Naive thymus-derived CD4-positive, alpha-beta T cell (primary cell): ENCODE results near the gene CRYBG3. TPM values are rescaled to one million over a fixed set of nuclear protein-coding genes. Genes with fewer than 3 reads are reported as not detected.

Source experiments
- ATAC-seq: fragments of 150-1000 bp; cut with Tn5 transposase; 2 replicates; pipeline ENCODE4 v1.10.0; 2021; ENCODE audit warnings: mild to moderate bottlenecking, moderate library complexity
- CTCF ChIA-PET: fragments of 350-600 bp; sonication (Branson Sonifier 250); formaldehyde crosslinking; loops from one replicate; lab custom pipeline; 2021; ENCODE audit warnings: antibody characterized with exemption; lab: Charles Lee
- POLR2A ChIA-PET: fragments of 350-600 bp; sonication (Branson Sonifier 250); formaldehyde crosslinking; loops from one replicate; lab custom pipeline; 2021; ENCODE audit warnings: antibody characterized with exemption, inconsistent platforms; lab: Charles Lee
- DNase-seq, 9 donors: peaks; one replicate each; pipeline versions ENCODE4 v3.0.0 to v3.0.0-alpha.2; 2020 to 2022; ENCODE audit warnings: mixed read lengths in 1 of 9
- H3K27ac ChIP-seq: one replicate; pipeline ENCODE4 v1.7.0; 2013; ENCODE audit warnings: mild to moderate bottlenecking, low read depth, low read length, moderate library complexity
- H3K27me3 ChIP-seq, 2 donors: one replicate each; pipeline ENCODE4 v1.7.0; 2013; ENCODE audit warnings: low read length in 2 of 2, mild to moderate bottlenecking in 2 of 2, moderate library complexity in 2 of 2; ENCODE audit not compliant: control insufficient read depth in 2 of 2, insufficient read depth in 2 of 2
- H3K36me3 ChIP-seq, 3 experiments: 1 replicate in 2 of 3; 2 replicates in 1 of 3; pipeline ENCODE4 v1.7.0; 2013; ENCODE audit warnings: low read length in 3 of 3, mild to moderate bottlenecking in 3 of 3, moderate library complexity in 1 of 3; ENCODE audit not compliant: insufficient read depth in 3 of 3, control insufficient read depth in 2 of 3
- H3K4me1 ChIP-seq, 2 donors: one replicate each; pipeline ENCODE4 v1.7.0; 2013; ENCODE audit warnings: low read length in 2 of 2, mild to moderate bottlenecking in 2 of 2, moderate library complexity in 1 of 2; ENCODE audit not compliant: control insufficient read depth in 2 of 2, insufficient read depth in 2 of 2
- H3K4me3 ChIP-seq: 2 replicates; pipeline ENCODE4 v1.7.0; 2013; ENCODE audit warnings: mild to moderate bottlenecking, low read length
- H3K9me3 ChIP-seq, 3 experiments: 1 replicate in 2 of 3; 2 replicates in 1 of 3; pipeline ENCODE4 v1.7.0; 2013; ENCODE audit warnings: low read length in 3 of 3; ENCODE audit not compliant: control insufficient read depth in 2 of 3
- H3K27ac Mint-ChIP-seq, 9 donors: one replicate each; pipeline ENCODE4 v1.8.0; 2020 to 2022; ENCODE audit warnings: mixed read lengths in 9 of 9, mild to moderate bottlenecking in 8 of 9, moderate library complexity in 5 of 9, inconsistent platforms in 2 of 9
- H3K27me3 Mint-ChIP-seq, 5 donors: one replicate each; pipeline ENCODE4 v1.8.0; 2021 to 2022; ENCODE audit warnings: mixed read lengths in 5 of 5, mild to moderate bottlenecking in 1 of 5
- H3K36me3 Mint-ChIP-seq, 5 donors: one replicate each; pipeline ENCODE4 v1.8.0; 2020 to 2022; ENCODE audit warnings: mixed read lengths in 5 of 5, mild to moderate bottlenecking in 3 of 5, inconsistent platforms in 1 of 5
- H3K4me1 Mint-ChIP-seq, 7 donors: one replicate each; pipeline ENCODE4 v1.8.0; 2020 to 2022; ENCODE audit warnings: mixed read lengths in 7 of 7, mild to moderate bottlenecking in 3 of 7, inconsistent platforms in 1 of 7
- H3K4me3 Mint-ChIP-seq, 10 donors: one replicate each; pipeline ENCODE4 v1.8.0; 2020 to 2022; ENCODE audit warnings: mild to moderate bottlenecking in 10 of 10, mixed read lengths in 10 of 10, moderate library complexity in 6 of 10, inconsistent platforms in 2 of 10
- H3K9me3 Mint-ChIP-seq, 11 donors: one replicate each; pipeline ENCODE4 v1.8.0; 2020 to 2022; ENCODE audit warnings: mixed read lengths in 11 of 11, mild to moderate bottlenecking in 4 of 11, inconsistent platforms in 1 of 11, moderate library complexity in 1 of 11
- intact Hi-C, 2 donors: fragments of 100-400 bp; cut with micrococcal nuclease; formaldehyde crosslinking; loops; one replicate each; pipeline ENCODE4 v1.15.1; 2023
- polyA plus RNA-seq, 2 donors: library from polyadenylated mRNA; unstranded; fragments of 300-500 nt; fragmentation: Illumina TruSeq; gene quantifications; one replicate each; pipeline ENCODE4 v1.2.3, GENCODE V29; 2021
- total RNA-seq, 6 experiments: library from RNA in 5 of 6; stranded (reverse) in 5 of 6; gene quantifications; 1 replicate in 5 of 6; 2 replicates in 1 of 6; pipeline ENCODE4 v1.2.3 and lab custom pipeline; 2021 to 2026

Gene CRYBG3
- total and polyA plus RNA-seq, 7 experiments from 2014 or later, result 0.86 to 11.2 (median 4.8) TPM

- Histone ChIP-seq H3K4me1 (peaks cover 0 to 20% of the 10 kb centered on the region in 2 donors), H3K27me3 (no peaks in the 10 kb centered on the region), H3K27ac (no peak overlapping the region), H3K4me3 (no peak overlapping the region), H3K9me3 (no peaks in the 10 kb centered on the region), H3K36me3 (no peaks in the 10 kb centered on the region)
- H3K27ac Mint-ChIP-seq, result no peak overlapping the region
- ATAC-seq (no peak), DNase-seq (no peak)
- CTCF ChIA-PET, result interaction anchor here (1.0 kb wide), 1 partner anchor 51 kb away, joined by 3 read pairs; no protein-coding TSS in a partner anchor
- H3K4me1 Mint-ChIP-seq, result peaks cover 11 to 52% (median 21%) of the 10 kb centered on the region in 7 donors
- H3K36me3 Mint-ChIP-seq, result peaks cover 0 to 32% (median 0%) of the 10 kb centered on the region in 5 donors
- no peaks in the 10 kb centered on the region for H3K27me3 Mint-ChIP-seq
- POLR2A ChIA-PET, result interaction anchor here (0.7 kb wide), 1 partner anchor 166 kb away, joined by 3 read pairs; the partner anchor contains the start of gene CRYBG3
- H3K9me3 Mint-ChIP-seq, result peaks cover 0 to 21% (median 0%) of the 10 kb centered on the region in 11 donors
- no peak overlapping the region for H3K4me3 Mint-ChIP-seq
- intact Hi-C loops, result no loop called here
These were observed 165.5 kb downstream of the CRYBG3 start for GRCh38 chr3:97987306-97987705.

GRCh38 chr3:97988784-97989568 is 167.2 kb downstream of the CRYBG3 start:
- Mint-ChIP-seq H3K4me1 (peaks cover 13 to 47% (median 30%) of the 10 kb centered on the region in 7 donors), H3K4me3 (no peak overlapping the region), H3K9me3 (peaks cover 0 to 22% (median 0%) of the 10 kb centered on the region in 11 donors), H3K27me3 (peaks cover 0 to 1% (median 0%) of the 10 kb centered on the region in 5 donors), H3K36me3 (peaks cover 0 to 33% (median 0%) of the 10 kb centered on the region in 5 donors), H3K27ac (peak overlapping the region in 1 of 9 donors; percentile 55)
- ChIA-PET CTCF (no interaction called here), POLR2A (no interaction called here)
- H3K27me3 ChIP-seq, result no peaks in the 10 kb centered on the region
- DNase-seq (no peak), ATAC-seq (peak; percentile 10)
- H3K4me1 ChIP-seq, result peaks cover 0 to 20% of the 10 kb centered on the region in 2 donors
- no peaks in the 10 kb centered on the region for H3K9me3 ChIP-seq
- H3K27ac ChIP-seq, result no peak overlapping the region
- no peak overlapping the region for H3K4me3 ChIP-seq
- H3K36me3 ChIP-seq, result no peaks in the 10 kb centered on the region
- intact Hi-C loops, result no loop called here

GRCh38 chr3:97990624-97991292 is 168.9 kb downstream of the CRYBG3 start:
- Histone ChIP-seq H3K27ac (peak overlapping the region; percentile 23), H3K27me3 (no peaks in the 10 kb centered on the region), H3K9me3 (no peaks in the 10 kb centered on the region), H3K4me1 (peaks cover 0 to 20% of the 10 kb centered on the region in 2 donors), H3K36me3 (no peaks in the 10 kb centered on the region), H3K4me3 (peak overlapping the region; percentile 19)
- no peak for ATAC-seq
- Mint-ChIP-seq H3K36me3 (peaks cover 0 to 26% (median 0%) of the 10 kb centered on the region in 5 donors), H3K4me1 (peaks cover 13 to 48% (median 30%) of the 10 kb centered on the region in 7 donors), H3K27ac (peak overlapping the region; percentile 67 to 96 (median 89)), H3K4me3 (peak overlapping the region; percentile 48 to 86 (median 83)), H3K9me3 (peaks cover 0 to 22% (median 0%) of the 10 kb centered on the region in 11 donors), H3K27me3 (peaks cover 0 to 7% (median 0%) of the 10 kb centered on the region in 5 donors)
- ChIA-PET POLR2A (interaction anchor here (0.7 to 1.3 kb wide), 2 partner anchors 16 to 169 kb away, joined by 3 to 5 read pairs; partner anchors contain the start of gene CRYBG3), CTCF (interaction anchor here (0.8 to 1.5 kb wide), 5 partner anchors 23 to 169 kb away, joined by 3 to 7 read pairs (median 4); partner anchors contain the start of gene CRYBG3)
- no peak for DNase-seq
- intact Hi-C loops, result loop anchor here (1.0 to 2.0 kb wide), 3 partner anchors 8 to 22 kb away; partner anchors contain the start of gene RIOX2 (in 1 of the 2)

GRCh38 chr3:97991293-97991682 is 169.5 kb downstream of the CRYBG3 start:
- Histone ChIP-seq H3K27me3 (no peaks in the 10 kb centered on the region), H3K4me3 (peak overlapping the region; percentile 19), H3K4me1 (peaks cover 0 to 20% of the 10 kb centered on the region in 2 donors), H3K27ac (peak overlapping the region; percentile 23), H3K9me3 (no peaks in the 10 kb centered on the region), H3K36me3 (no peaks in the 10 kb centered on the region)
- Mint-ChIP-seq H3K4me3 (peak overlapping the region; percentile 48 to 86 (median 83)), H3K9me3 (peaks cover 0 to 22% (median 0%) of the 10 kb centered on the region in 11 donors), H3K36me3 (peaks cover 0 to 25% (median 0%) of the 10 kb centered on the region in 5 donors), H3K27ac (peak overlapping the region; percentile 67 to 96 (median 89)), H3K27me3 (peaks cover 0 to 7% (median 0%) of the 10 kb centered on the region in 5 donors), H3K4me1 (peaks cover 13 to 48% (median 30%) of the 10 kb centered on the region in 7 donors)
- ATAC-seq (peak; percentile 85), DNase-seq (peak in 7 of 9 donors; percentile 22 to 58 (median 48))
- ChIA-PET CTCF (interaction anchor here (0.8 to 1.6 kb wide), 6 partner anchors 24 to 169 kb away, joined by 3 to 7 read pairs (median 4); partner anchors contain the start of gene CRYBG3), POLR2A (interaction anchor here (0.7 to 1.3 kb wide), 2 partner anchors 17 to 170 kb away, joined by 3 to 5 read pairs; partner anchors contain the start of gene CRYBG3)
- intact Hi-C loops, result loop anchor here (1.0 to 2.0 kb wide), 2 partner anchors 19 to 22 kb away; partner anchors contain the start of gene RIOX2 (in 1 of the 2)

- H3K27ac Mint-ChIP-seq, result no peak overlapping the region
- H3K36me3 Mint-ChIP-seq, result peaks cover 0 to 31% (median 0%) of the 10 kb centered on the region in 5 donors
- Histone ChIP-seq H3K9me3 (no peaks in the 10 kb centered on the region), H3K27me3 (no peaks in the 10 kb centered on the region), H3K27ac (no peak overlapping the region), H3K4me3 (no peak overlapping the region), H3K4me1 (peaks cover 0 to 20% of the 10 kb centered on the region in 2 donors), H3K36me3 (no peaks in the 10 kb centered on the region)
- peaks cover 13 to 53% (median 30%) of the 10 kb centered on the region in 7 donors for H3K4me1 Mint-ChIP-seq
- ATAC-seq (no peak), DNase-seq (no peak)
- H3K9me3 Mint-ChIP-seq, result peaks cover 0 to 27% (median 0%) of the 10 kb centered on the region in 11 donors
- peaks cover 0 to 7% (median 0%) of the 10 kb centered on the region in 5 donors for H3K27me3 Mint-ChIP-seq
- CTCF ChIA-PET, result interaction anchor here (0.8 to 1.6 kb wide), 2 partner anchors 28 to 29 kb away, joined by 3 to 5 read pairs; no protein-coding TSS in a partner anchor
- intact Hi-C loops, result no loop called here
- POLR2A ChIA-PET, result no interaction called here
- peak overlapping the region in 2 of 10 donors; percentile 23 to 85 for H3K4me3 Mint-ChIP-seq
These were observed 170.8 kb downstream of the CRYBG3 start for GRCh38 chr3:97992547-97993173.
